ENCODE results near the gene USP40.

USP40 gene

DNA sequence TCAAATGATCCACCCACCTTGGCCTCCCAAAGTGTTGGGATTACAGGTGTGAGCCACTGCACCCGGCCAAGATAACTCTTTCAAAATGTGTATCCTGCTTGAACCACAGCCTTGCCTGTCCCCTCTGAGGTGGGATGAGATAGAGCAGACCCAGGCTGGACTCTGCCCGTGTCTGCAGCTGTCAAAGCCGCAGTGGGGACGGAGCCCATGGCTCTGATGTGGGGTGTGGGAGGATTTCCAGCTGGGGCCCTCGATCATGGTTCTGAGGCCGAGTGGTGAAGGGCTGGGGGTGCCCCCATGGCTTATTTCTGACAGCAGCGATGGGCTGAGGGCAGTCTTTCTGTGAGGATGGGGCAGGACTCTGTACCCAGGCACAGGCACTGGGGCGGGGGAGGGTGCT lies 107.8 kb downstream of the USP40 start:
- DNase-seq (ENCODE audit: low read depth in 2 of 2), result no peak

DNA sequence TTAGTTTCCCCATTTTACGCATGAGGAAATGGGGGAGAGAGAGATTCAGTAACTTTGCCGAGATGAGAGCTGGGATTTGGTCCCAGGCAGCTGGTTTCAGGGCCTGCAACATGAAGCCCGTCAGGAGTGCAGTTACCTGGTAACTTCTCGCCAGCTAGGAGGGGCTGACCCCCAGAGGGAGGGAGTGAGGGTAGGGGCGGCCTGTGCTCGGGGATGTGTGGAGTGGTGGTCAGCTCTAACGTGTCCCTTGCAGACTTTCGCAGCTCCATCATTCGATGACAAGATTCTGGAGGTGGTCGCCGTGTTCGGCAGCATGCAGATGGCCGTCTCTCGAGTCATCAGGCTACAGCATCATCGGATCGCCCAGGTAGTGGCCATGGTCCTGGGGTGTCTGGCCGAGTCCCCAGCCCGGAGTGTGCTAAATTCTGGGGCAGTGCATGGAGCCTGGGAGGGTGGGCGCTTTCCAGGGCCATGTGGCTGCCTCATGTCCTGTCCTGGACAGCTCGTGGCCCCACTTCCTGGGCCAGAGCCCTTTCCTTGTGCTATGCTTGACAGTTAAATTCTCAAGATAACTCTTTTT lies 108.5 kb downstream of the USP40 start:
- DNase-seq (ENCODE audit: low read depth in 2 of 2), result no peak

DNA sequence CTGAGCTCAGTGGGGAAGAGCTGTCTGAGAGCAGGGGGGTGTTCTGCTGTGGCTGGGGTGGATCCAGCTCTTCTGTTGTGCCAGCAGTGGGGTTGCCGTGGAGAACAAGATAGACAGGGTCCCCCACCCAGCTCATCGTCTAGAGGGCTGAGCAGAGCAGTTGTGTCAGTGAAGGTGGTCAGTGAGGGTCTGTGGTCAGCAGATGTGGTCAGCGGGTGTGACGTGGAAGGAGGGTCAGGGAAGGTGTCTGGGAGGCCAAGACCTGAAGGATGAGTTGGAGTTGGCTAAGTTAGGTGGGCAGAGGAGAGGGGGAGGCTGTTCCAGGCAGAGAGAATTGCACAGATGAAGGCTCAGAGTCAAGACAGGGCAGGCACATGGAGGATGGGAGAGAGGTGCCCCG lies 109.2 kb downstream of the USP40 start:
- DNase-seq (ENCODE audit: low read depth in 2 of 2), result no peak

DNA sequence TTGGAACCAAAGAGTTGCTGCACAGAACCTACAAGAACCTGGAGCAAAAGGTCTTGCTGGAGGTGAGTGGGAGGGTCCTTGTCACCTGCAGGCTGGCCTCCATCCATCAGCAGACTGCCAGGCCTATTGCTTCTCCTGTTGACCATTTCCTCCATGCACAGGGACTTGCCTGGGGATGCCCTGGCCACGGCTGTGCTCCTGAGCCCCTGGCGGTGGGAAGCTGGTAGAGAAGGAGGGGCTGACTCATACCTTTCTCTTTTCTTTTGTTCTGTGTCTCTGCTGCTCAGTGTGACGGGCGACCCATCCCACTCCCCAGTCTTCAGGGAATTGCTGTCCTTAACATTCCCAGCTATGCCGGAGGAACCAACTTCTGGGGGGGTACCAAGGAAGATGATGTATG lies 109.6 kb downstream of the USP40 start:
- no peak for DNase-seq (ENCODE audit: low read depth in 2 of 2)

DNA sequence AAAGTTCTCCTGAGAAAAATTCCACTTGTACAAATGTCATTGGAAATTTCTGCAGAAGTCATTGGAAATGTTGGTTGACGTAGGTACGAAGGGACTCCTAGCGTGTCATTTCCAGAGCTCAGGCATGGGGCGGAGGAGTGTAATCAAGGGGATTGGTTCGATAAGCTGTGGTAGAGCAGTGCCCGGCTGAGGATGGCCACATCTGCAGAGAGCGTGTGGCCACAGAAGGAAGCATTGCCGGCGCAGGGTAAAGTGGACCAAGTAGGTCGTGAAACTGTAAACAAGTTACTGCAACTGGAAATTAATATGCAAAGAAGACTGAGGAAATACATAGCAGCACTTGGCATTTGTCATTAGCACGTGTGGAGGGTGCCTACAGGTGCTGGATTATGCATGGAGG lies 110.5 kb downstream of the USP40 start:
- no peak for DNase-seq (ENCODE audit: low read depth in 2 of 2)

DNA sequence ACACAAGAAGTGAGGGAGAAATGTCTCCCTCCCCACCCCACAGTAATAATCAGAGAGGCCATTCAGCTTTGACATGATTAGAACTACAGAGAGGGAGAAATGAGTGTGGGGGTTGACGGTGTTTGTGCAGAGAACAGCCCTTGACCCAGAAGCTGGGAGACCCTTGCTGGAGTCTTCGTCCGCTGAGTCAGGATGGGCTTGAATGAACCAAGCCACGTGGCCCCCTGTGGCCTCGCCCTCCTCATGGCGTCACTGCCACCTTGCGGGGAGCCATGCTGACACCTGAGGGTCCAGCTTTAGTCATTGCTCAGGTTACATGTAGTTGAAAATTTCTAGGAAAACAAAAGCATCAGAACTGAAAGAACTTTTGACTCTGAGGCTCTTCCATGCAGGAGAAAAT lies 111.1 kb downstream of the USP40 start:
- DNase-seq (ENCODE audit: low read depth in 2 of 2), result no peak

DNA sequence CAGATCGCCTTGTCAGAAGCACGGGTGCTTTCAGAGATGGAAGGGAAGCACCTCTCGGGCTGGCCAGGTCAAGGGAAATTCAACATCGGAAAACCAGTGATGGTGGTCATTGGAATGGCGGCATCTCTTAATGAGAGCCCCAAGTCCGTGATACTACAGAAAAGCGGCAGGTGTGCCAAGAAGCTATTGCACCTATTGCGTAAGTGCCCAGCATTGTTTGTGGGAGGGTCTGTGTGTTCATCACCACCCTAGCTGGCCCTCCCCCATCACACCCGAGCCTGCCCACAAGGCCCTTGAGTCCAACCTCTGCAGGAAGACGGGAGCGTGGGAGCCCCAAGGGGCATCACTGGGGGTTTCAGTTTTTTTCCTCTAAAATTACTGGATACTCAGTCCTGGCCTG lies 111.6 kb downstream of the USP40 start:
- DNase-seq (ENCODE audit: low read depth in 2 of 2), result no peak

DNA sequence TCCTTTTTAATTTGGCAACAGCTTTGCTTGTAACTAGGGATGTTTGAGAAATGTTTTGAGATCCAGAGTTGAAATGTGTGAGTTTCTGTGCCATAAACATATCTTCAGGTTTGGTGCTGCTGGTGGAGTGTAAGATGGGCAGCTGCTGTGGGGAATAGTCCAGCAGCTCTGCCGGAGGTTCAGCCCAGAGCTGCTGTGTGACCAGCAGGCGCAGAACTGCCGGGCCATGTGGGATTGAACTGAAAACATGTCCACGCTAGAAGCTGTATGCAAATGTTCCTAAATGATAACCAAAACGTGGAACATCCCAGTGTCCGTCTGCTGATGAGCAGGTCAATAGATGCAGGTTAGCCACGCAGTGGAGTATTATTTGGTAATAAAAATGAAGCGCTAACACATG lies 112.7 kb downstream of the USP40 start:
- DNase-seq (ENCODE audit: low read depth in 2 of 2), result no peak

DNA sequence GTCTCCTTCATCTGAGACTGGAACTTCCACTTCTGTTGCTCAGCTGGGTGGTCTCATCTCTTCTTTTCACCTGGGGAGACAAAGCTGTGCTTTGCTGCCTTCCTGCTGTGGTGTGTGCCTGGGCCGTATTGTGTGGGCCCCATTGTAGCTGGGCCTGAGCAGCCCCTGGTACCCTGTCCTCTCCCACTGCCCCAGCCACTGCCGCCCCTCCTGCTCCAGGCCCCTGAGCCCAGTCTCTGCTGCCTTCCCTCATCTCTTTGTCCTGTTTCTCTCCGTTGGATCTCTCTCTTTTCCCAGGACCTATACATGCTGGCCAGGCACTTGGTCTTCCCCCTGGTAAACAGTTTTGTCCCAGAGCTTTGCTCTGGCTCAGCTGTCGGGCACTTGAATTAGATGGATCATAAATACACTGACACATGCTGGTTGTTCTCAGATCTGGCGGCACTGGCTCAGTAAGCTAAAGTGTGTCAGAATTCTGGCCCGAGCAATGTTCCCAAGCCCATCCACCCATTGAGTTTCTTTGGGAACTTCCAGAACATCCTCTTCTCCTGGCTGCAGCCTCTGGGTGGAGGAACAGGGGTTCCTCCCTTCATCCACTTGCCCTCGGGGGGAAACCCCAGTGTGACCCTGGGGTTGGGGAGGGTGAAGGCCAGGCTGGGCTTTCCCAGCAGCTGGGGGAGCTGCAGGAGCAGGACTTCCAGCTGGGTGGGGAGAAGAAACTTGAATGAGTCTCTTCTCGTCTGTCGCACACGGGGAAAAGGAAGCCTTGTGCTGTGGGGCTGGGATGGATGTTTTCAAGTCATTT lies 113.3 kb downstream of the USP40 start:
- DNase-seq (ENCODE audit: low read depth in 2 of 2), result no peak

DNA sequence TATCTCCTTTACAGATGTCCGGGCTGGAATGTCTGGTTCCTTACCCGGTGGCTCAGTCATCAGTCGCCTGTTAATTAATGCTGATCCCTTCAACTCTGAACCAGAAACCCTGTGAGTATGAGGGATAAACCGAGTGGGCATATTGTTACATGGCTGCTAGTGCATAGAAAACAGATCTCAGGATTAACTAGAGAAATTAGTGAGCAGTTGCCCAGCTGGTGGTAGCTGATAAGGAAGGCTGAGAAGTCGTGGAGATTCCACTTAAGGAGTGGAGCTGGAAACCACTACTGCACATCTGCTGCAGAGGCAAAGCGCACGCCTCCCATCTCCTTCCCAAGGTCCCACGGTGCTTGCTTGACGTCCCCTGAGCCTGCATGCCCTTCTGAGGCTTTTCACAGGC lies 114.6 kb downstream of the USP40 start:
- no peak for DNase-seq (ENCODE audit: low read depth in 2 of 2)

DNA sequence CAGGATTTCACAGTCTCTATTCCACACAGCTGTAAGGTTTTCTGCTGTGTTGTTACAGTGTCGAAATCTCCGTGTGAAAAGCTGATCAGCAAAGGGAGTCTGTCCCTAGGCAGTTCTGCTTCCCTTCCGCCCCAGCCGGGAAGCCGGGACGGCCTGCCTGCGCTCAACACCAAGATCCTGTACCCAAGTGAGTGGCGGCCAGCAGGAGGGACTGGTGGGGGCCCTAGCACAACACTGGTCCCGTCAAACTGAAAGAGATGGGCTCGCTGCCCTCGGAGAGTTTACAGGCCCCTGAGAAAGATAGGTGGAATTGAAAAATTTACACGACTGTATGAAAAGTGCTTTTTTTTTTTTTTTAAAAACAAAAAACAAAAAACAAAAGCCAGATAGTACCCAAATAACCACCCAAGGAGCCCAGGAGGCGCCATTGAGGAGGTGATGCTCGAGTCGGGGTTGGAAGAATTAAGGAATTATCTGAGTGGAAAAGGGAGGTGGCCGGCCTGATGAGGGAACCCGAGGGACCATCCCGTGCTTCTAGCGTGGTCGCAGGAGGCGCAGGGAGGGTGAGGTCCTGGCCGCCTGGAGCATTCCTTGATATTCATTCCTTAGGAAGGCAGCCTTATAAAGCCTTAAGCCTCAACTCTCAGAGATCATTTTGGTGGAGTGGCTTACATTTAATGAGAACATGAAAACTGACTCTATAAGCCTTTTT lies 115.6 kb downstream of the USP40 start:
- no peak for DNase-seq (ENCODE audit: low read depth in 2 of 2)

DNA sequence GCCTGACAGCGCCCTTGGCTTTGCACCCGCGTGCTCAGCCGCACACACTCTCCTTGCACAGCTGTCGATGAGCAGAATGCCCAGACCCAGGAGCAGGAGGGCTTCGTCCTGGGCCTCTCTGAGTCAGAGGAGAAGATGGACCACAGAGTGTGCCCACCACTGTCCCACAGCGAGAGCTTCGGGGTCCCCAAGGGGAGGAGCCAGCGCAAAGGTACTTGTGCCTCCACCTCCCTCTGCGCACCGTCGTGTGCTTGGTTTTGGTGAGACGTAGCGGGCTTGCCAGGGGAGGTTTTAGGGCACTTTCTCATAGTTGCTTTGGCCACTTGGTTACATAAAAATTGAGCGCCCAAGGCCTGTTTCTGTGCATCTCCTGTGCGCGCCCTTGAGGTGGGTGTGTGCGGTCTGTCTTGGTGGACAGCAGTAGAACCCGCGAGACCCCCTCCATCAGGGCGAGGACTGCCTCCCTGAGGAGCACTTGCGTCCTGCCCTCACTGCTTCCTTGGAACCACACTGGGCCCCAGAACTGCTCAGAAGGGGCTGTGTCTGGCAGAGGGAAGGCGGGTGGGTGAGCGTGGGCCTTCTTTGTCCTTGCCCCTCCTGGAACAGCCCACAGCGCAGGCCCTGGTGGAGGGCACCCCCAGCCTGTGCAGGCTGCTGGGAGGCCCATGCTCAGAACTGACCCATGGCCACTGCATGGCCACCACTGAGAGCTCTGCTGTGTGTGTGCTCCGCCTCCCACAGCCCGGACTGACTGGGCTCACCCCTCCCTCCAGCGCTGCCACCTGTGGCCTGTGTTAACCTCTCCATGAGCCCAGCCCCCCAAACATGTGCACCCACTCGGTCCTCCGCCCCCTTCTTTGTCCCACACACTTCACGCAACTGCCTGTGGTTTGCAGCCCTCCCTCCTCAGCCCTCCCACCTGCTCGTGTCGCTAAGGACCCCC lies 116.4 kb downstream of the USP40 start:
- DNase-seq (ENCODE audit: low read depth in 2 of 2), result no peak

DNA sequence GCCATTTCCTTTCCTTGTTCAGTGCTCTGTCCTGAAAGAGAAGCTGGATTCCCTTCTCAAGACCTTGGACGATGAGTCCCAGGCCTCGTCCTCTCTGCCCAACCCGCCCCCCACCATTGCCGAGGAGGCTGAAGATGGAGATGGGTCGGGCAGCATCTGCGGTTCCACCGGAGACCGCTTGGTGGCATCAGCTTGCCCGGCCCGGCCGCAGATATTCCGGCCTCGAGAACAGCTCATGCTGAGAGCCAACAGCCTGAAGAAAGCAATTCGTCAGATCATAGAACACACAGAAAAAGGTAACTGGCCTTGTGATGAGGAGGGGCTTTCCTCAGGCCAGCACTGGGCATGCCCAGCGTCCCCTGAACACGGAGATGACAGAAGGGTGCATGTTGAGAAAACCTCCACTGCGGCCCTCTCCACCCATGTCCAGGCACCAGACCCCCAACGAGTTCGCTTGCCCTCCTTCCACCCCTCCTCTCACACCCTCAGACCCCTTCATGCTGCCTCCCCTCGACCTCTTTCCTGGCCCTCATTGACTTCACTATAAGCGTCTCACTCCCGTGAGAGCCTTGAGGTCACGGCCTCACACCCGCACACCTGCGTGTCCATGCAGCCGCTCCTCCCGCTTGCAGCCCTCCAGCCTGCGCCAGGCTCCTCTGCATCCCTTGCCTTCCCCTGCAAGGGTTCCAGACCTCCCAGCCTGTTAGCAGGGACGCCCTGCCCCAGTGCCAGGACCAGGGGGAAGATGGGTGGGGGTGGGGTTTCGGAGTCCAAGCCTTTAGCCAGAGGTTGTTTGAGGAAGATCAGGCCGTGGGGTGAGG lies 117.3 kb downstream of the USP40 start:
- no peak for DNase-seq (ENCODE audit: low read depth in 2 of 2)

DNA sequence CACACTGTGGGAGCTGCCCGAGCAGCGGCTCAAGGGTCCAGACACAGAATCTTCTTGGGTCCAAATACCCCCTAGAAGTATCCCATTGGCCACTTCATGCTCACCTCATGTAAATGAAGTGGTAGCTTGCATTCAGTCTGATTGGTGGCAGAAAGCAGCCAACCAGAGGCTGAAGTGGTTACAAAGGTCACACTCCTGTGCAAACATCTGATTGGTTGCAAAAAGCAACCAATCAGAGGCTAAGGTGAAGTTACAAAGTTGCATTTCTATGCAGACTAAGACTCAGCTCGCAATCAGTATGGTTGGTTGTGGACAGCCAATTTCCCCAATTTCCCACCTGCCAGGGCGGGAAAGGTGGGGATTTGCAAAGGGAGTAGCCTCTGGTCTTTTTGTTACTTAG lies 118.0 kb downstream of the USP40 start:
- no peak for DNase-seq (ENCODE audit: low read depth in 2 of 2)

DNA sequence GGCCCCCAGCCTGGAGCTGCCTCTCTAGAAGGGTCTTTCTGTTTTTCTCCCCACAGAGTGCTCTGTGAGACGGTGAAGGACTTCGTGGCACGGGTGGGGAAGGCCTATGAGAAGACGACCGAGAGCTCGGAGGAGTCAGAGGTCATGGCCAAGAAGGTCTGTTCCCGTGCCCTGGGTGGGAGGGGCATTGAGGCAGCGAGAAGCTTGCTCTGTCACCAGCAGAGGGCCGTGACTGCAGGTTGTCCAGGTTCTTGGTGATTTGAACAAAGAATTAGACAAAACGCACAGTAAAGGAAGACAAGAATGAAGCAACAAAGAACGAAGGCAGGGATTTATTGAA lies 118.4 kb downstream of the USP40 start:
- no peak for DNase-seq (ENCODE audit: low read depth in 2 of 2)

DNA sequence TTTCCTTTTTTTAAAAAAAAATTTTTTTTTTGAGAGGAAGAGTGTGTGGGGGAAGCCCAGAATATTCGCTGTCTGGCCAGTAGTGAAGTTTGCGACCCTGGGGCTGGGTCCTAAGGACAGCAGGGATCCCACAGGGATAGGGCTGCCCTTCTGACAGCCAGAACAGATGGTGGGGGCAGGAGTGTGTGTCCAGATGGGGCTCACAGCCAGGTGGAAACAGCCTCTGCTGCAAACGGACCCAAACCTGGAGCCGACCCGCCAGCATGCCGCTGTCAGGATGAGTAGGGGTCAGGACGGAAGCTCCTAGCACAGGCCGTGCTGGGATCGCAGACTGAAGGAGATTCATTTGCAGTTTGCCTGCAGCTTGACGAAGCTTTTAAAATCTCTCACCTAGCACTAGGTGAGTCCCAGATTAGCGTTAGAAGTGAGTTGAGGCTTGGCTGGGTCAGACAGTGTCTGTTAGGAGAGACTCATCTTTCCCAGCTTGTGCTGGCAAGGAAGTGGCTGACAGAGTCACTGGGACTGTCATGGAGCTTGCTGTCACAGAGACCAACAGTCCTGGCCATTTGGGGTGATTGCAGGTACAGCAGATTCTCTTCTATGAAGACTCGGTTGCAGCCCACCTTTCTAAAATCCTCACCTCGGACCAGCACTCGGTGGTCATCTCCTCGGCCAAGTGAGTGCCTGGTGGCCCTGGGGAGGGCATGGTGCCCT lies 118.9 kb downstream of the USP40 start:
- DNase-seq (ENCODE audit: low read depth in 2 of 2), result no peak

DNA sequence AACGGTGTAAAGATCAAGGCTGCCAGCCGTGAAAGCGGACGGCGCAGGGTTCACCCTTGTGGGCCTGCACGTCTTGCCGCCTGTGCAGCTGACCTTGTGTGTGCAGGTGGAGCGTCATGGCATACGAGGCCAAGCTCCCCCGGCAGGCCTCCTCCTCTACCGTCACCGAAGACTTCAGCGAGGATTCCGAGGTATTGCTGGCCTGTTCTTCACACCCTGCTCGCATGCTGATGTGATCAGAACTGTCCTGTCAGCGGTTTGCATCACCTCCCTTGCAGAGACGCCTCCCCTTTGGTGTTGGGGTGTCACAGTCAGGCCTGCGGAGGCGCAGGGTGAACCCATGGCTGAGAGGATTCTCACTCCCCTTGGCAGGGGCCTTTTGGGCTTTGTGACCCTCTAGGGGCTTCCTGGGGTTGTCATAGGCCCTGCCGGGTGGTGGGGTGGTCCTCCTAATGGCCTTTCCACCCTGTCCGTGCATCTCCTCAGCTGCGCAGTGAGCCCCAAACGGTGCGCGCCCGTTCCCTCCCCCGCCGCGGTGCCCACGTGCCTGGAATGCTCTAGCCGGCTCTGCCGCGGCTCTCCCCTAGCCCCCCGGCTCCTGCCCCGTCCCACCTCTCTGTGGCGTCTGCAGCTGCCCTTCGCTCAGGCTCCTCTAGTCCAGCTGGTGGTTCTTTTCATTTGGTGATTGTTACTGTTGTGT lies 119.8 kb downstream of the USP40 start:
- no peak for DNase-seq (ENCODE audit: low read depth in 2 of 2)

DNA sequence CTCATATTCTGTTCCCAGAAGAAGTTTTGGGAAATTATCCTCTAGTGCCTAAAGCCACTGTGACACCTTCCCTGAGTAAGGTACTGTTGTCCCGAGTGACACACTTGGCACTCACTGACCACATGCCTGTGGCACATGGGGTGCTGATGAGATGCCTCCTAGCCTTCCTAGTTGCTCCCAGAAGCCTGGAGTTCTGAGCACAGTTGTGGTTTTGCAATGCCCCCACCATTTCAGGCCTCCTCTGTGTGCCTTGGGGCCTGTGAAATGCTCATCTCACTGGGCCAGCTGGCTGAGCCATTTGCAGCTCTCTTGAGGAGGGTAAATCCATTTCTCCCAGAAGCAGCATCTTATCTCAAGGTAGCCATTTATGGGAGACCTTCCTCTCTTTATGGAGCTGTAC lies 120.5 kb downstream of the USP40 start:
- no peak for DNase-seq (ENCODE audit: low read depth in 2 of 2)

DNA sequence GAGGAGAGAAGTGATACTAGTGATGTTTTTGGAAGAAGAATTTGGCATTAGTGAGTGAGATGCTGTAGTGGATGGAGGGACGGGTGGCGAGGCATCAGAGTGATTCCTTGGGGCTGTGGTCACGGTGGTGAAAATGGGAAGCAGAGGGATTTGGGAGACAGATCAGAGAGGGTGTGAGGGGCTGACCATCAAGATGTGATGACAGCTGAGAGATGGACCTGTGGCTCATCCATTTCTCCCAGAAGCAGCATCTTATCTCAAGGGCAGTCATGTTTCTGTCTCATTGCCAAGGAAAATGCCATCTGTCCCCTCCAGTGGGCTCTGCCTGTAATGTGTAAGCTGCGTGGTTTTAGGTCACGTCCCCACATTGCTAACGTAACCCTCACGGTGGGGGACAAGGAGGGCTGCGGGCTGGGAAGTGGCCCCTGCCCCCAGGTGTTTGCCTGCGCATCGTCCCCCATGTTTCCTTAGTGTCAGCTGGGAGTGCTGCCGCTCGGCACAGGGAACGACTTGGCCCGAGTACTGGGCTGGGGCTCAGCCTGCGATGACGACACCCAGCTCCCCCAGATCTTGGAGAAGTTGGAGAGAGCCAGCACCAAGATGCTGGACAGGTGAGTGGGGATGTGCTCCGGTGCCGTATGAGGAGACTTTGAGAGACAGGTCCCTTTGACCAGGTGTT lies 121.3 kb downstream of the USP40 start:
- DNase-seq (ENCODE audit: low read depth in 2 of 2), result no peak

Data from stimulated activated CD8-positive, alpha-beta memory T cell treated with anti-CD3 and anti-CD28 coated beads, Interleukin-15, amount 100 ng/mL, for 48 hours (primary cell).